Heart left ventricle (tissue), 16 donors: ENCODE results near the gene RLN3. TPM values are rescaled to one million over a fixed set of nuclear protein-coding genes. Genes with fewer than 3 reads are reported as not detected.

ENCODE experiments used
- ATAC-seq, 4 donors: fragments of 200-7000 bp; cut with Tn5 transposase; one replicate each; pipeline ENCODE4 v1.9.1; 2020 to 2022; ENCODE audit warnings: moderate library complexity in 4 of 4, mild to moderate bottlenecking in 3 of 4, moderate number of reproducible peaks in 1 of 4
- DNase-seq, 5 donors: peaks; one replicate each; pipeline ENCODE4 v3.0.0-alpha.2; 2020
- H3K27ac ChIP-seq, 12 donors: fragments of 200-600 bp; sonication (generic) in 4 of 12; one replicate each; pipeline versions ENCODE4 v1.5.0 to v1.8.0; 2016 to 2022; ENCODE audit warnings: mild to moderate bottlenecking in 2 of 12
- H3K27me3 ChIP-seq, 9 donors: fragments of 200-600 bp; sonication (generic) in 2 of 9; one replicate each; pipeline versions ENCODE4 v1.5.1 to v1.8.0; 2016 to 2022; ENCODE audit warnings: mild to moderate bottlenecking in 3 of 9
- H3K36me3 ChIP-seq, 9 donors: fragments of 200-600 bp; sonication (generic) in 2 of 9; one replicate each; pipeline versions ENCODE4 v1.5.0 to v1.8.0; 2018 to 2022; ENCODE audit warnings: mild to moderate bottlenecking in 2 of 9
- H3K4me1 ChIP-seq, 12 donors: fragments of 200-600 bp; sonication (generic) in 4 of 12; one replicate each; pipeline versions ENCODE4 v1.5.0 to v1.8.0; 2016 to 2022; ENCODE audit warnings: mild to moderate bottlenecking in 3 of 12
- H3K4me3 ChIP-seq, 12 donors: fragments of 200-600 bp; sonication (generic) in 4 of 12; one replicate each; pipeline versions ENCODE4 v1.5.0 to v1.8.0; 2017 to 2022; ENCODE audit warnings: mild to moderate bottlenecking in 9 of 12, moderate library complexity in 4 of 12
- H3K9me3 ChIP-seq, 12 donors: fragments of 200-600 bp; sonication (generic) in 4 of 12; one replicate each; pipeline versions ENCODE4 v1.5.0 to v1.8.0; 2016 to 2022; ENCODE audit warnings: mild to moderate bottlenecking in 1 of 12
- CTCF ChIP-seq, 12 donors: fragments of 200-600 bp; sonication (generic) in 4 of 12; IDR thresholded peaks; one replicate each; pipeline versions ENCODE4 v1.5.0 to v1.8.0; 2018 to 2022; ENCODE audit warnings: antibody characterized with exemption in 12 of 12, mild to moderate bottlenecking in 5 of 12
- POLR2A ChIP-seq, 2 donors: fragments of 450-650 bp; IDR thresholded peaks; one replicate each; pipeline ENCODE4 v1.6.1; 2017; ENCODE audit warnings: antibody characterized with exemption in 2 of 2, mild to moderate bottlenecking in 2 of 2, moderate library complexity in 2 of 2
- WGBS, 4 donors: extraction: QIAGEN DNeasy Blood & Tissue Kit in 2 of 4; methylation state at CpG; one replicate each; pipeline versions ENCODE4 v1.1.5 to v1.1.7; 2013 to 2018; 5-methylcytosine and 5-hydroxymethylcytosine counted together
- intact Hi-C, 10 donors: fragments of 100-400 bp; cut with DNase I; formaldehyde crosslinking; loops; one replicate each; pipeline versions ENCODE4 v1.11.1 to v1.14.2; 2022
- polyA plus RNA-seq, 2 donors: library from polyadenylated mRNA; stranded (reverse); fragments of 200-250 nt; gene quantifications; one replicate each; pipeline ENCODE4 v1.2.3, GENCODE V29; 2013
- total RNA-seq, 9 donors: library from RNA; depleted of rRNA in 2 of 9; stranded (reverse); fragments of >200 nt in 2 of 9; fragmentation: NEBNext Ultra II Directional in 3 of 9; extraction: Animal tissue kit (Norgen Biotek cat#: 25700) in 3 of 9; gene quantifications; one replicate each; pipeline versions ENCODE4 v1.1.0 to v1.2.4, GENCODE V29; 2016 to 2023
- donor health status: ischemic (EF 13 %, LVEDD 7.1; RV severe dilation, severe dysfunction).
- donor health status: healthy with polysubstance abuse.
- donor health status: DM: no; HTN: yes; CAD: no.
- donor health status: DM: no; HTN: no; CAD: no.
- donor health status: ischemic (EF 25% LVEDD 6.9; RV normal size, moderate dysfunction).
- donor health status: ischemic (EF 25% LVEDD 5.7; RV mildly dilated, moderate dysfunction).
- donor health status: healthy.
- donor health status: DM: yes; HTN: yes; CAD: no.
- donor health status: ischemic (EF 35%, LVEDD 5.7; RV mildly dilated, moderate dysfunction).
- donor health status: nonischemic (EF 11% LVEDD 7.7; RV severe dilation, severe dysfunction).
- donor health status: DM: yes; HTN: yes; CAD: no.
- donor health status: PGD.
- donor health status: ischemic (EF 29% LVEDD 5.4; RV normal size, mild dysfunction).
- donor health status: nonischemic (EF 23%, LVEDD 6.1; RV moderate dilation, normal function).

RLN3 gene
- total and polyA plus RNA-seq, 11 donors: not detected

GRCh38 chr19:14072535-14073260 is 44.8 kb downstream of the RLN3 start, which contains the start of gene MISP3:
Gene MISP3 (plus strand): TSS chr19:14072786. CDS start chr19:14073310, 524 bp downstream.
- H3K27me3 ChIP-seq: no peaks in the 10 kb centered on the region
- 0 to 2% (median 1%) methylated on average over 14 to 51 of the region's 51 CpGs for WGBS, 4 donors
- DNase-seq: peak; percentile 50 to 74 (median 58)
- H3K9me3 ChIP-seq: no peaks in the 10 kb centered on the region
- TF ChIP-seq POLR2A (IDR thresholded peaks at IDR 0.05): peak in 1 of 2 donors; percentile 57
- no peak for TF ChIP-seq CTCF (IDR thresholded peaks at IDR 0.05)
- H3K27ac ChIP-seq: peak within 1 kb of the TSS; percentile 69 to 98 (median 91)
- intact Hi-C loops: loop anchor here in 7 of 10 donors (1.0 to 10.0 kb wide), 9 partner anchors 45 to 478 kb away; partner anchors contain the start of genes ASF1B (in 2 of the 7), PRKACA (in 2 of the 7), DCAF15 (in 1 of the 7) and RFX1 (in 1 of the 7)
- H3K36me3 ChIP-seq: no peaks in the 10 kb centered on the region
- peak within 1 kb of the TSS; percentile 56 to 89 (median 74) for H3K4me3 ChIP-seq
- peak in 3 of 4 donors; percentile 19 to 43 (median 33) for ATAC-seq
- H3K4me1 ChIP-seq: peaks cover 0 to 45% (median 25%) of the 10 kb centered on the region in 12 donors

- peak overlapping the region; percentile 69 to 98 (median 91) for H3K27ac ChIP-seq
- intact Hi-C loops: loop anchor here in 7 of 10 donors (1.0 to 10.0 kb wide), 9 partner anchors 44 to 479 kb away; partner anchors contain the start of genes ASF1B (in 2 of the 7), PRKACA (in 2 of the 7), DCAF15 (in 1 of the 7) and RFX1 (in 1 of the 7)
- no peaks in the 10 kb centered on the region for H3K27me3 ChIP-seq
- peak; percentile 77 to 89 (median 82) for DNase-seq
- WGBS, 4 donors: 0 to 1% (median 0%) methylated on average over 11 to 106 of the region's 106 CpGs
- peak; percentile 13 to 62 (median 53) for ATAC-seq
- H3K36me3 ChIP-seq: no peaks in the 10 kb centered on the region
- TF ChIP-seq POLR2A (IDR thresholded peaks at IDR 0.05) (peak in 1 of 2 donors; percentile 38), CTCF (IDR thresholded peaks at IDR 0.05) (peak in 10 of 12 donors; percentile 19 to 89 (median 47))
- H3K4me1 ChIP-seq: peaks cover 0 to 47% (median 25%) of the 10 kb centered on the region in 12 donors
- H3K9me3 ChIP-seq: no peaks in the 10 kb centered on the region
- H3K4me3 ChIP-seq: peak overlapping the region; percentile 56 to 89 (median 74)
Measured at GRCh38 chr19:14073261-14073924, 45.4 kb downstream of the RLN3 start.

- peaks cover 0 to 51% (median 25%) of the 10 kb centered on the region in 12 donors for H3K4me1 ChIP-seq
- intact Hi-C loops: loop anchor here (1.0 to 10.0 kb wide), 9 partner anchors 43 to 479 kb away; partner anchors contain the start of genes ASF1B (in 5 of the 10), PRKACA (in 2 of the 10), DCAF15 (in 1 of the 10) and RFX1 (in 1 of the 10)
- H3K36me3 ChIP-seq: no peaks in the 10 kb centered on the region
- peak overlapping the region; percentile 45 to 89 (median 74) for H3K4me3 ChIP-seq
- H3K9me3 ChIP-seq: no peaks in the 10 kb centered on the region
- ATAC-seq (peak in 2 of 4 donors; percentile 1 to 2), DNase-seq (peak in 1 of 5 donors; percentile 36)
- H3K27ac ChIP-seq: peak overlapping the region; percentile 69 to 98 (median 91)
- WGBS, 4 donors: 3 to 5% (median 4%) methylated on average over 26 to 44 of the region's 44 CpGs
- TF ChIP-seq POLR2A (IDR thresholded peaks at IDR 0.05) (no peak), CTCF (IDR thresholded peaks at IDR 0.05) (no peak)
- no peaks in the 10 kb centered on the region for H3K27me3 ChIP-seq
Measured at GRCh38 chr19:14073925-14074838, 46.2 kb downstream of the RLN3 start.
